IMR-90 (cell line): Measurements from ENCODE around the gene DCAF15. TPM values are rescaled to one million over a fixed set of nuclear protein-coding genes. Genes with fewer than 3 reads are reported as not detected.

Experiments
- ATAC-seq: fragments of 200-7000 bp; cut with Tn5 transposase; 2 replicates; pipeline ENCODE4 v1.9.1; 2020; ENCODE audit warnings: low read depth, mild to moderate bottlenecking, moderate library complexity
- BruUV-seq: library from RNA; stranded (reverse); fragments of 400-500 nt; replicated peaks from 2 replicates; lab custom pipeline; 2021; lab: Mats Ljungman, UMichigan
- CTCF ChIA-PET: fragments of 300-600 bp; formaldehyde crosslinking; extraction: SDS; loops from one replicate; lab custom pipeline; 2021; ENCODE audit warnings: antibody characterized with exemption; lab: Yijun Ruan, JAX
- POLR2A ChIA-PET: fragments of 300-600 bp; sonication (Branson Sonifier 250); formaldehyde crosslinking; loops from one replicate; lab custom pipeline; 2022; ENCODE audit warnings: antibody characterized with exemption; ENCODE audit not compliant: unreplicated experiment; lab: Charles Lee
- DNase-seq: peaks from one replicate; pipeline ENCODE4 v3.0.0; 2013
- H2AFZ ChIP-seq: replicated peaks from 2 replicates; pipeline ENCODE3; 2013; ENCODE audit warnings: low read length, mild to moderate bottlenecking; ENCODE audit not compliant: poor library complexity
- H2AK5ac ChIP-seq: 2 replicates; pipeline ENCODE4 v1.6.1; 2013; ENCODE audit warnings: low read depth, low read length, inconsistent platforms
- H2AK9ac ChIP-seq: replicated peaks from 2 replicates; pipeline ENCODE3; 2013; ENCODE audit warnings: mild to moderate bottlenecking, low read depth, low read length, moderate library complexity; ENCODE audit not compliant: poor library complexity
- H2BK120ac ChIP-seq: 2 replicates; pipeline ENCODE4 v1.6.1; 2013; ENCODE audit warnings: low read depth, low read length, inconsistent platforms
- H2BK15ac ChIP-seq: 3 replicates; pipeline ENCODE4 v1.6.1; 2013; ENCODE audit warnings: low read depth, low read length, inconsistent platforms
- H2BK20ac ChIP-seq: 2 replicates; pipeline ENCODE4 v1.6.1; 2013; ENCODE audit warnings: low read depth, mild to moderate bottlenecking, inconsistent platforms, low read length, moderate library complexity
- H2BK5ac ChIP-seq: 2 replicates; pipeline ENCODE4 v1.6.1; 2013; ENCODE audit warnings: mild to moderate bottlenecking, low read depth, low read length, inconsistent platforms; ENCODE audit not compliant: poor library complexity, severe bottlenecking
- H3K14ac ChIP-seq: replicated peaks from 2 replicates; pipeline ENCODE4 v1.6.1; 2013; ENCODE audit warnings: low read depth, low read length, inconsistent platforms
- H3K18ac ChIP-seq: 2 replicates; pipeline ENCODE4 v1.6.1; 2013; ENCODE audit warnings: low read depth, low read length, control low read depth
- H3K23ac ChIP-seq: 2 replicates; pipeline ENCODE4 v1.6.1; 2013; ENCODE audit warnings: low read depth, low read length, inconsistent platforms
- H3K27ac ChIP-seq: 2 replicates; pipeline ENCODE4 v1.5.1; 2013; ENCODE audit warnings: mild to moderate bottlenecking, control low read depth, low read length; ENCODE audit not compliant: insufficient read depth
- H3K27me3 ChIP-seq: 2 replicates; pipeline ENCODE4 v1.6.1; 2013; ENCODE audit warnings: low read length; ENCODE audit not compliant: control insufficient read depth, insufficient read depth
- H3K36me3 ChIP-seq: 2 replicates; pipeline ENCODE4 v1.6.1; 2013; ENCODE audit warnings: low read length, mixed read lengths; ENCODE audit not compliant: control insufficient read depth, insufficient read depth
- H3K4ac ChIP-seq: 2 replicates; pipeline ENCODE4 v1.6.1; 2013; ENCODE audit warnings: low read depth, low read length, inconsistent platforms
- H3K4me1 ChIP-seq: 2 replicates; pipeline ENCODE4 v1.6.1; 2013; ENCODE audit warnings: low read length, mixed read lengths; ENCODE audit not compliant: control insufficient read depth, insufficient read depth
- H3K4me2 ChIP-seq: 2 replicates; pipeline ENCODE4 v1.6.1; 2013; ENCODE audit warnings: low read depth, mild to moderate bottlenecking, control low read depth, low read length, moderate library complexity
- H3K4me3 ChIP-seq: 2 replicates; pipeline ENCODE4 v1.5.1; 2013; ENCODE audit warnings: low read depth, mild to moderate bottlenecking, control low read depth, low read length, moderate library complexity; ENCODE audit not compliant: insufficient read depth
- H3K56ac ChIP-seq: 2 replicates; pipeline ENCODE4 v1.6.1; 2013; ENCODE audit warnings: low read length, inconsistent platforms; ENCODE audit not compliant: insufficient read depth; ENCODE audit errors: extremely low read depth
- H3K79me1 ChIP-seq, 2 experiments: 2 replicates each; pipeline ENCODE4 v1.6.1; 2013; ENCODE audit warnings: low read length in 2 of 2, inconsistent platforms in 1 of 2, low read depth in 1 of 2
- H3K9ac ChIP-seq: 2 replicates; pipeline ENCODE4 v1.6.1; 2013; ENCODE audit warnings: low read depth, low read length, control low read depth
- H3K9me1 ChIP-seq: 2 replicates; pipeline ENCODE4 v1.6.1; 2013; ENCODE audit warnings: low read length, inconsistent platforms; ENCODE audit not compliant: insufficient read depth
- H3K9me3 ChIP-seq: 2 replicates; pipeline ENCODE4 v1.6.1; 2013; ENCODE audit warnings: low read length; ENCODE audit not compliant: control insufficient read depth, insufficient read depth
- H4K20me1 ChIP-seq: 2 replicates; pipeline ENCODE4 v1.6.1; 2013; ENCODE audit warnings: low read length, inconsistent platforms; ENCODE audit not compliant: insufficient read depth
- H4K5ac ChIP-seq: 2 replicates; pipeline ENCODE4 v1.6.1; 2013; ENCODE audit warnings: mild to moderate bottlenecking, low read depth, low read length, control low read depth
- H4K8ac ChIP-seq, 2 experiments: 2 replicates each; pipeline ENCODE4 v1.6.1; 2013; ENCODE audit warnings: low read depth in 2 of 2, low read length in 2 of 2, control low read depth in 1 of 2, inconsistent platforms in 1 of 2
- H4K91ac ChIP-seq: 2 replicates; pipeline ENCODE4 v1.6.1; 2013; ENCODE audit warnings: low read depth, low read length, inconsistent platforms; ENCODE audit not compliant: insufficient read depth
- BHLHE40 ChIP-seq: fragments of 150-350 bp; IDR thresholded peaks from 2 replicates; pipeline ENCODE4 v1.6.1; 2016; ENCODE audit warnings: mild to moderate bottlenecking, low read depth, low read length
- FOS ChIP-seq: fragments of 150-350 bp; IDR thresholded peaks from 2 replicates; pipeline ENCODE4 v1.6.1; 2016; ENCODE audit warnings: low read depth, low read length
- MAZ ChIP-seq: IDR thresholded peaks from 2 replicates; pipeline ENCODE4 v1.6.1; 2012; ENCODE audit warnings: low read depth, mild to moderate bottlenecking, low read length, improper control_type of control experiment, moderate library complexity, borderline replicate concordance
- NFE2L2 ChIP-seq: fragments of 150-350 bp; IDR thresholded peaks from 2 replicates; pipeline ENCODE4 v1.6.1; 2016; ENCODE audit warnings: low read depth, mild to moderate bottlenecking, low read length
- POLR2A ChIP-seq: IDR thresholded peaks from 2 replicates; pipeline ENCODE4 v1.6.1; 2012; ENCODE audit warnings: mild to moderate bottlenecking, low read depth, low read length
- RCOR1 ChIP-seq: IDR thresholded peaks from 2 replicates; pipeline ENCODE4 v1.6.1; 2012; ENCODE audit warnings: mild to moderate bottlenecking, low read length, improper control_type of control experiment; ENCODE audit not compliant: insufficient replicate concordance
- WGBS, 2 experiments: methylation state at CpG; one replicate each; pipeline versions ENCODE4 v1.1.5 to v1.1.7; 2013; ENCODE audit warnings: missing lambda C conversion rate in 2 of 2; ENCODE audit not compliant: insufficient read length in 1 of 2; ENCODE audit errors: extremely low coverage in 2 of 2; 5-methylcytosine and 5-hydroxymethylcytosine counted together
- dilution Hi-C: fragments of 300-500 bp; cut with HindIII; formaldehyde crosslinking; loops from one replicate; pipeline ENCODE4 v1.14.3; 2018; ENCODE audit warnings: low sequenced_read_pairs; ENCODE audit not compliant: unreplicated experiment
- in situ Hi-C: fragments of 300-500 bp; cut with MboI; formaldehyde crosslinking; loops from 3 replicates; pipeline ENCODE4 v1.14.3; 2019; ENCODE audit warnings: low sequenced_read_pairs, inconsistent platforms, mixed read lengths
- intact Hi-C: fragments of 100-400 bp; cut with micrococcal nuclease; formaldehyde crosslinking; loops from 2 replicates; pipeline ENCODE4 v1.10.0; 2022
- polyA plus RNA-seq, 3 experiments: library from polyadenylated mRNA; depleted of rRNA; stranded (reverse); fragments of >200 nt; gene quantifications; 2 replicates each; pipeline ENCODE4 v1.2.3, GENCODE V29; 2012; ENCODE audit warnings: low replicate concordance in 1 of 3
- total RNA-seq: library from RNA; depleted of rRNA; stranded (reverse); fragments of >200 nt; gene quantifications from 2 replicates; pipeline ENCODE4 v1.2.3, GENCODE V29; 2012

The DCAF15 gene
- total and polyA plus RNA-seq, 2 of the 4 experiments (the other 2 are of a cell fraction): 6.8 to 31.0 TPM

GRCh38 chr19:14005349-14006084 lies 53.2 kb downstream of the DCAF15 start:
- 0 out of 2 replicates have a peak, but pooled peaks cover 2% of the 10 kb centered on the region for H3K36me3 ChIP-seq
- H4K91ac ChIP-seq: no peak overlapping the region
- DNase-seq (peak; percentile 75), ATAC-seq (peak; percentile 61)
- CTCF ChIA-PET: no interaction called here
- peak overlapping the region; percentile 28; the same call in 1 of the 2 replicates for H3K27ac ChIP-seq
- intact Hi-C loops (no loop called here), dilution Hi-C loops (no loop called here), in situ Hi-C loops (no loop called here)
- peak overlapping the region; percentile 13; the same call in 1 of the 2 replicates for H3K4me2 ChIP-seq
- H2AK9ac ChIP-seq: peak overlapping the region; percentile 53
- peak overlapping the region; percentile 70 for H2AK5ac ChIP-seq
- BruUV-seq: no TSS peak
- H4K5ac ChIP-seq: no peak overlapping the region
- H3K56ac ChIP-seq: no peak overlapping the region
- H3K27me3 ChIP-seq: no peaks in the 10 kb centered on the region
- H3K79me1 ChIP-seq: peaks cover 3 to 32% of the 10 kb centered on the region in 2 experiments
- 0 out of 2 replicates have a peak overlapping the region, but pooled peaks have one; percentile 35 for H3K14ac ChIP-seq
- POLR2A ChIA-PET: interaction anchor here (0.5 to 0.7 kb wide), 2 partner anchors 13 to 20 kb away, joined by 4 to 5 read pairs; no protein-coding TSS in a partner anchor
- no CpG with 5 or more reads among the region's 50 CpGs for WGBS, 2 experiments
- peak overlapping the region; percentile 47 for H3K4me3 ChIP-seq
- H3K9me3 ChIP-seq: no peaks in the 10 kb centered on the region
- H3K4ac ChIP-seq: peak overlapping the region; percentile 24; the same call in 1 of the 2 replicates
- peak overlapping the region; percentile 98 for H2AFZ ChIP-seq
- no peak overlapping the region for H2BK120ac ChIP-seq
- TF ChIP-seq MAZ (peak; percentile 94), BHLHE40 (no peak), RCOR1 (peak; percentile 99), POLR2A (peak; percentile 85), FOS (no peak), NFE2L2 (no peak)
- H2BK5ac ChIP-seq: no peak overlapping the region
- 0 out of 2 replicates have a peak overlapping the region, but pooled peaks have one; percentile 9 for H3K9ac ChIP-seq
- H3K9me1 ChIP-seq: peaks cover 5% of the 10 kb centered on the region; the same call in 1 of the 2 replicates
- peaks cover 9% of the 10 kb centered on the region for H4K20me1 ChIP-seq
- H3K18ac ChIP-seq: no peak overlapping the region
- H4K8ac ChIP-seq: peak overlapping the region in 1 of 2 experiments; percentile 52; a peak in 1 of 4 replicates
- H2BK20ac ChIP-seq: no peak overlapping the region
- H2BK15ac ChIP-seq: no peak overlapping the region
- H3K4me1 ChIP-seq: peaks cover 4% of the 10 kb centered on the region; the same call in 1 of the 2 replicates
- 0 out of 2 replicates have a peak overlapping the region, but pooled peaks have one; percentile 40 for H3K23ac ChIP-seq
